IMR-90 (cell line): ENCODE measurements around the gene TFAP2A. TPM values are rescaled to one million over a fixed set of nuclear protein-coding genes. Genes with fewer than 3 reads are reported as not detected.

ENCODE experiments used
- ATAC-seq: fragments of 200-7000 bp; cut with Tn5 transposase; 2 replicates; pipeline ENCODE4 v1.9.1; 2020; ENCODE audit warnings: low read depth, mild to moderate bottlenecking, moderate library complexity
- BruUV-seq: library from RNA; stranded (reverse); fragments of 400-500 nt; replicated peaks from 2 replicates; lab custom pipeline; 2021; lab: Mats Ljungman, UMichigan
- CTCF ChIA-PET: fragments of 300-600 bp; formaldehyde crosslinking; extraction: SDS; loops from one replicate; lab custom pipeline; 2021; ENCODE audit warnings: antibody characterized with exemption; lab: Yijun Ruan, JAX
- POLR2A ChIA-PET: fragments of 300-600 bp; sonication (Branson Sonifier 250); formaldehyde crosslinking; loops from one replicate; lab custom pipeline; 2022; ENCODE audit warnings: antibody characterized with exemption; ENCODE audit not compliant: unreplicated experiment; lab: Charles Lee
- DNase-seq: peaks from one replicate; pipeline ENCODE4 v3.0.0; 2013
- H2AFZ ChIP-seq: replicated peaks from 2 replicates; pipeline ENCODE3; 2013; ENCODE audit warnings: low read length, mild to moderate bottlenecking; ENCODE audit not compliant: poor library complexity
- H2AK5ac ChIP-seq: 2 replicates; pipeline ENCODE4 v1.6.1; 2013; ENCODE audit warnings: low read depth, low read length, inconsistent platforms
- H2AK9ac ChIP-seq: replicated peaks from 2 replicates; pipeline ENCODE3; 2013; ENCODE audit warnings: mild to moderate bottlenecking, low read depth, low read length, moderate library complexity; ENCODE audit not compliant: poor library complexity
- H2BK120ac ChIP-seq: 2 replicates; pipeline ENCODE4 v1.6.1; 2013; ENCODE audit warnings: low read depth, low read length, inconsistent platforms
- H2BK15ac ChIP-seq: 3 replicates; pipeline ENCODE4 v1.6.1; 2013; ENCODE audit warnings: low read depth, low read length, inconsistent platforms
- H2BK20ac ChIP-seq: 2 replicates; pipeline ENCODE4 v1.6.1; 2013; ENCODE audit warnings: low read depth, mild to moderate bottlenecking, inconsistent platforms, low read length, moderate library complexity
- H2BK5ac ChIP-seq: 2 replicates; pipeline ENCODE4 v1.6.1; 2013; ENCODE audit warnings: mild to moderate bottlenecking, low read depth, low read length, inconsistent platforms; ENCODE audit not compliant: poor library complexity, severe bottlenecking
- H3K14ac ChIP-seq: replicated peaks from 2 replicates; pipeline ENCODE4 v1.6.1; 2013; ENCODE audit warnings: low read depth, low read length, inconsistent platforms
- H3K18ac ChIP-seq: 2 replicates; pipeline ENCODE4 v1.6.1; 2013; ENCODE audit warnings: low read depth, low read length, control low read depth
- H3K23ac ChIP-seq: 2 replicates; pipeline ENCODE4 v1.6.1; 2013; ENCODE audit warnings: low read depth, low read length, inconsistent platforms
- H3K27ac ChIP-seq: 2 replicates; pipeline ENCODE4 v1.5.1; 2013; ENCODE audit warnings: mild to moderate bottlenecking, control low read depth, low read length; ENCODE audit not compliant: insufficient read depth
- H3K27me3 ChIP-seq: 2 replicates; pipeline ENCODE4 v1.6.1; 2013; ENCODE audit warnings: low read length; ENCODE audit not compliant: control insufficient read depth, insufficient read depth
- H3K36me3 ChIP-seq: 2 replicates; pipeline ENCODE4 v1.6.1; 2013; ENCODE audit warnings: low read length, mixed read lengths; ENCODE audit not compliant: control insufficient read depth, insufficient read depth
- H3K4ac ChIP-seq: 2 replicates; pipeline ENCODE4 v1.6.1; 2013; ENCODE audit warnings: low read depth, low read length, inconsistent platforms
- H3K4me1 ChIP-seq: 2 replicates; pipeline ENCODE4 v1.6.1; 2013; ENCODE audit warnings: low read length, mixed read lengths; ENCODE audit not compliant: control insufficient read depth, insufficient read depth
- H3K4me2 ChIP-seq: 2 replicates; pipeline ENCODE4 v1.6.1; 2013; ENCODE audit warnings: low read depth, mild to moderate bottlenecking, control low read depth, low read length, moderate library complexity
- H3K4me3 ChIP-seq: 2 replicates; pipeline ENCODE4 v1.5.1; 2013; ENCODE audit warnings: low read depth, mild to moderate bottlenecking, control low read depth, low read length, moderate library complexity; ENCODE audit not compliant: insufficient read depth
- H3K56ac ChIP-seq: 2 replicates; pipeline ENCODE4 v1.6.1; 2013; ENCODE audit warnings: low read length, inconsistent platforms; ENCODE audit not compliant: insufficient read depth; ENCODE audit errors: extremely low read depth
- H3K79me1 ChIP-seq, 2 experiments: 2 replicates each; pipeline ENCODE4 v1.6.1; 2013; ENCODE audit warnings: low read length in 2 of 2, inconsistent platforms in 1 of 2, low read depth in 1 of 2
- H3K9ac ChIP-seq: 2 replicates; pipeline ENCODE4 v1.6.1; 2013; ENCODE audit warnings: low read depth, low read length, control low read depth
- H3K9me1 ChIP-seq: 2 replicates; pipeline ENCODE4 v1.6.1; 2013; ENCODE audit warnings: low read length, inconsistent platforms; ENCODE audit not compliant: insufficient read depth
- H3K9me3 ChIP-seq: 2 replicates; pipeline ENCODE4 v1.6.1; 2013; ENCODE audit warnings: low read length; ENCODE audit not compliant: control insufficient read depth, insufficient read depth
- H4K20me1 ChIP-seq: 2 replicates; pipeline ENCODE4 v1.6.1; 2013; ENCODE audit warnings: low read length, inconsistent platforms; ENCODE audit not compliant: insufficient read depth
- H4K5ac ChIP-seq: 2 replicates; pipeline ENCODE4 v1.6.1; 2013; ENCODE audit warnings: mild to moderate bottlenecking, low read depth, low read length, control low read depth
- H4K8ac ChIP-seq, 2 experiments: 2 replicates each; pipeline ENCODE4 v1.6.1; 2013; ENCODE audit warnings: low read depth in 2 of 2, low read length in 2 of 2, control low read depth in 1 of 2, inconsistent platforms in 1 of 2
- H4K91ac ChIP-seq: 2 replicates; pipeline ENCODE4 v1.6.1; 2013; ENCODE audit warnings: low read depth, low read length, inconsistent platforms; ENCODE audit not compliant: insufficient read depth
- BHLHE40 ChIP-seq: fragments of 150-350 bp; IDR thresholded peaks from 2 replicates; pipeline ENCODE4 v1.6.1; 2016; ENCODE audit warnings: mild to moderate bottlenecking, low read depth, low read length
- CEBPB ChIP-seq: IDR thresholded peaks from 2 replicates; pipeline ENCODE4 v1.6.1; 2012; ENCODE audit warnings: low read depth, low read length, improper control_type of control experiment
- CHD1 ChIP-seq: IDR thresholded peaks from 2 replicates; pipeline ENCODE4 v1.6.1; 2012; ENCODE audit warnings: low read depth, low read length, improper control_type of control experiment
- FOS ChIP-seq: fragments of 150-350 bp; IDR thresholded peaks from 2 replicates; pipeline ENCODE4 v1.6.1; 2016; ENCODE audit warnings: low read depth, low read length
- MAFK ChIP-seq: IDR thresholded peaks from 2 replicates; pipeline ENCODE4 v1.6.1; 2012; ENCODE audit warnings: low read depth, low read length, improper control_type of control experiment
- MAZ ChIP-seq: IDR thresholded peaks from 2 replicates; pipeline ENCODE4 v1.6.1; 2012; ENCODE audit warnings: low read depth, mild to moderate bottlenecking, low read length, improper control_type of control experiment, moderate library complexity, borderline replicate concordance
- MXI1 ChIP-seq: IDR thresholded peaks from 2 replicates; pipeline ENCODE4 v1.6.1; 2012; ENCODE audit warnings: low read depth, mild to moderate bottlenecking, low read length, moderate library complexity, borderline replicate concordance
- NFE2L2 ChIP-seq: fragments of 150-350 bp; IDR thresholded peaks from 2 replicates; pipeline ENCODE4 v1.6.1; 2016; ENCODE audit warnings: low read depth, mild to moderate bottlenecking, low read length
- POLR2A ChIP-seq: IDR thresholded peaks from 2 replicates; pipeline ENCODE4 v1.6.1; 2012; ENCODE audit warnings: mild to moderate bottlenecking, low read depth, low read length
- RAD21 ChIP-seq: IDR thresholded peaks from 2 replicates; pipeline ENCODE4 v1.6.1; 2012; ENCODE audit warnings: low read length, improper control_type of control experiment
- RCOR1 ChIP-seq: IDR thresholded peaks from 2 replicates; pipeline ENCODE4 v1.6.1; 2012; ENCODE audit warnings: mild to moderate bottlenecking, low read length, improper control_type of control experiment; ENCODE audit not compliant: insufficient replicate concordance
- RFX5 ChIP-seq: IDR thresholded peaks from 2 replicates; pipeline ENCODE4 v1.8.0; 2012; ENCODE audit warnings: low read depth, mild to moderate bottlenecking, low read length, moderate library complexity
- SMC3 ChIP-seq: fragments of 150-350 bp; IDR thresholded peaks from 2 replicates; pipeline ENCODE4 v1.6.1; 2016; ENCODE audit warnings: low read depth, mild to moderate bottlenecking, antibody characterized with exemption, low read length, moderate library complexity
- WGBS, 2 experiments: methylation state at CpG; one replicate each; pipeline versions ENCODE4 v1.1.5 to v1.1.7; 2013; ENCODE audit warnings: missing lambda C conversion rate in 2 of 2; ENCODE audit not compliant: insufficient read length in 1 of 2; ENCODE audit errors: extremely low coverage in 2 of 2; 5-methylcytosine and 5-hydroxymethylcytosine counted together
- dilution Hi-C: fragments of 300-500 bp; cut with HindIII; formaldehyde crosslinking; loops from one replicate; pipeline ENCODE4 v1.14.3; 2018; ENCODE audit warnings: low sequenced_read_pairs; ENCODE audit not compliant: unreplicated experiment
- in situ Hi-C: fragments of 300-500 bp; cut with MboI; formaldehyde crosslinking; loops from 3 replicates; pipeline ENCODE4 v1.14.3; 2019; ENCODE audit warnings: low sequenced_read_pairs, inconsistent platforms, mixed read lengths
- intact Hi-C: fragments of 100-400 bp; cut with micrococcal nuclease; formaldehyde crosslinking; loops from 2 replicates; pipeline ENCODE4 v1.10.0; 2022
- polyA plus RNA-seq, 3 experiments: library from polyadenylated mRNA; depleted of rRNA; stranded (reverse); fragments of >200 nt; gene quantifications; 2 replicates each; pipeline ENCODE4 v1.2.3, GENCODE V29; 2012; ENCODE audit warnings: low replicate concordance in 1 of 3
- total RNA-seq: library from RNA; depleted of rRNA; stranded (reverse); fragments of >200 nt; gene quantifications from 2 replicates; pipeline ENCODE4 v1.2.3, GENCODE V29; 2012
- TF ChIP-seq, protein P1 (sequence below): conservative IDR thresholded peaks from 2 replicates; pipeline ENCODE4 v1.5.1; 2012; ENCODE audit warnings: mild to moderate bottlenecking, low read depth, low read length, improper control_type of control experiment
- TF ChIP-seq, protein P2 (sequence below): fragments of 150-350 bp; IDR thresholded peaks from 2 replicates; pipeline ENCODE4 v1.6.1; 2016; ENCODE audit warnings: low read depth, mild to moderate bottlenecking, low read length, moderate library complexity, borderline replicate concordance
- TF ChIP-seq, protein P3 (sequence below): fragments of 150-350 bp; IDR thresholded peaks from 2 replicates; pipeline ENCODE4 v1.6.1; 2017; ENCODE audit warnings: mild to moderate bottlenecking, antibody characterized with exemption, low read length, low read depth

The TFAP2A gene
- total and polyA plus RNA-seq, 2 of the 4 experiments (the other 2 are of a cell fraction): 0.72 to 7.1 TPM

DNA sequence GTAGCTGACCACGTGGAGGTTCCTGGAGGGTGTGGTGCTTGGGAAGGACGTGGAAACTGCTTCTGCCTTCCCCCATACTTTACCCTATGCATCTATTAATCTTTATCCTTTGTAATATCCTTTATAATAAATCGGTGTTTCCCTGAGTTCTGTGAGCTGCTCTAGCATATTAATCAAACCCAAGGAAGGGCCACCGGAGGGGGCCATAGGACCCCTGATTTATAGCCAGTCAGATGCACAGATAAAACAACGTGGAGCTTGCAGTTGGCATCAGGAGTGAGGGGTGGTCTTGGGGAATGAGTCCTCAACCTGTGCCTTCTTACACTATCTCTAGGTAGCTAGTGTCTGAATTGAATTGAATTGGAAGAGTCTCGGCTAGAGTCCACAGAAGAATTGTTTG lies 36.5 kb upstream of the TFAP2A start:
- in situ Hi-C loops: no loop called here
- H4K91ac ChIP-seq: no peak overlapping the region
- ChIA-PET POLR2A (interaction anchor here (0.5 kb wide), 1 partner anchor 280 kb away, joined by 11 read pairs; no protein-coding TSS in a partner anchor), CTCF (no interaction called here)
- H3K56ac ChIP-seq: no peak overlapping the region
- no peaks in the 10 kb centered on the region for H3K79me1 ChIP-seq
- H4K5ac ChIP-seq: no peak overlapping the region
- H3K36me3 ChIP-seq: no peaks in the 10 kb centered on the region
- intact Hi-C loops: no loop called here
- no peaks in the 10 kb centered on the region for H3K4me1 ChIP-seq
- dilution Hi-C loops: no loop called here
- no TSS peak for BruUV-seq
- H2BK20ac ChIP-seq: no peak overlapping the region
- H3K4me3 ChIP-seq: no peak overlapping the region
- no peaks in the 10 kb centered on the region for H3K27me3 ChIP-seq
- no peak overlapping the region for H4K8ac ChIP-seq
- no peak overlapping the region for H3K4me2 ChIP-seq
- H3K9me3 ChIP-seq: no peaks in the 10 kb centered on the region; the same call in 1 of the 2 replicates
- H2AK5ac ChIP-seq: no peak overlapping the region
- H2BK15ac ChIP-seq: no peak overlapping the region
- H3K23ac ChIP-seq: no peak overlapping the region
- H3K9ac ChIP-seq: no peak overlapping the region
- no peak overlapping the region for H3K18ac ChIP-seq
- H3K14ac ChIP-seq: no peak overlapping the region
- no peak for ATAC-seq
- H2AK9ac ChIP-seq: no peak overlapping the region
- no peak overlapping the region for H3K4ac ChIP-seq
- no CpG with 5 or more reads among the region's 6 CpGs for WGBS, 2 experiments
- no peaks in the 10 kb centered on the region for H3K9me1 ChIP-seq
- no peak overlapping the region for H2BK120ac ChIP-seq
- no peak overlapping the region for H2BK5ac ChIP-seq
- TF ChIP-seq, protein P1, sequence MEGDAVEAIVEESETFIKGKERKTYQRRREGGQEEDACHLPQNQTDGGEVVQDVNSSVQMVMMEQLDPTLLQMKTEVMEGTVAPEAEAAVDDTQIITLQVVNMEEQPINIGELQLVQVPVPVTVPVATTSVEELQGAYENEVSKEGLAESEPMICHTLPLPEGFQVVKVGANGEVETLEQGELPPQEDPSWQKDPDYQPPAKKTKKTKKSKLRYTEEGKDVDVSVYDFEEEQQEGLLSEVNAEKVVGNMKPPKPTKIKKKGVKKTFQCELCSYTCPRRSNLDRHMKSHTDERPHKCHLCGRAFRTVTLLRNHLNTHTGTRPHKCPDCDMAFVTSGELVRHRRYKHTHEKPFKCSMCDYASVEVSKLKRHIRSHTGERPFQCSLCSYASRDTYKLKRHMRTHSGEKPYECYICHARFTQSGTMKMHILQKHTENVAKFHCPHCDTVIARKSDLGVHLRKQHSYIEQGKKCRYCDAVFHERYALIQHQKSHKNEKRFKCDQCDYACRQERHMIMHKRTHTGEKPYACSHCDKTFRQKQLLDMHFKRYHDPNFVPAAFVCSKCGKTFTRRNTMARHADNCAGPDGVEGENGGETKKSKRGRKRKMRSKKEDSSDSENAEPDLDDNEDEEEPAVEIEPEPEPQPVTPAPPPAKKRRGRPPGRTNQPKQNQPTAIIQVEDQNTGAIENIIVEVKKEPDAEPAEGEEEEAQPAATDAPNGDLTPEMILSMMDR: no peak
- no peak for TF ChIP-seq NFE2L2
- TF ChIP-seq, protein P2, sequence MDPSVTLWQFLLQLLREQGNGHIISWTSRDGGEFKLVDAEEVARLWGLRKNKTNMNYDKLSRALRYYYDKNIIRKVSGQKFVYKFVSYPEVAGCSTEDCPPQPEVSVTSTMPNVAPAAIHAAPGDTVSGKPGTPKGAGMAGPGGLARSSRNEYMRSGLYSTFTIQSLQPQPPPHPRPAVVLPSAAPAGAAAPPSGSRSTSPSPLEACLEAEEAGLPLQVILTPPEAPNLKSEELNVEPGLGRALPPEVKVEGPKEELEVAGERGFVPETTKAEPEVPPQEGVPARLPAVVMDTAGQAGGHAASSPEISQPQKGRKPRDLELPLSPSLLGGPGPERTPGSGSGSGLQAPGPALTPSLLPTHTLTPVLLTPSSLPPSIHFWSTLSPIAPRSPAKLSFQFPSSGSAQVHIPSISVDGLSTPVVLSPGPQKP: no peak
- TF ChIP-seq POLR2A: no peak
- no peak for TF ChIP-seq RAD21
- TF ChIP-seq CEBPB: no peak
- no peak for TF ChIP-seq RFX5
- TF ChIP-seq MAFK: no peak
- TF ChIP-seq MXI1: no peak
- no peak for TF ChIP-seq BHLHE40
- no peak for TF ChIP-seq SMC3
- TF ChIP-seq, protein P3, sequence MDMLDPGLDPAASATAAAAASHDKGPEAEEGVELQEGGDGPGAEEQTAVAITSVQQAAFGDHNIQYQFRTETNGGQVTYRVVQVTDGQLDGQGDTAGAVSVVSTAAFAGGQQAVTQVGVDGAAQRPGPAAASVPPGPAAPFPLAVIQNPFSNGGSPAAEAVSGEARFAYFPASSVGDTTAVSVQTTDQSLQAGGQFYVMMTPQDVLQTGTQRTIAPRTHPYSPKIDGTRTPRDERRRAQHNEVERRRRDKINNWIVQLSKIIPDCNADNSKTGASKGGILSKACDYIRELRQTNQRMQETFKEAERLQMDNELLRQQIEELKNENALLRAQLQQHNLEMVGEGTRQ: no peak
- no peak for TF ChIP-seq CHD1
- TF ChIP-seq FOS: no peak
- TF ChIP-seq MAZ: no peak
- no peak for TF ChIP-seq RCOR1
- no peak overlapping the region for H2AFZ ChIP-seq
- DNase-seq: no peak
- no peak overlapping the region for H3K27ac ChIP-seq
- H4K20me1 ChIP-seq: no peaks in the 10 kb centered on the region
